GM13976 (cell line): ENCODE data around the gene SLF2.

Source experiments
- DNase-seq: peaks from one replicate; pipeline ENCODE4 v3.0.0; 2012; ENCODE audit warnings: low spot score
- CTCF ChIP-seq: IDR thresholded peaks from 2 replicates; pipeline ENCODE4 v1.5.1; 2012; ENCODE audit warnings: borderline replicate concordance, mild to moderate bottlenecking; ENCODE audit not compliant: insufficient read depth; ENCODE audit errors: extremely low read depth, missing control alignments, control extremely low read depth
- in situ Hi-C: fragments of 300-500 bp; cut with MboI; formaldehyde crosslinking; loops from one replicate; pipeline ENCODE4 v1.12.0; 2022; ENCODE audit warnings: low sequenced_read_pairs, mixed read lengths, inconsistent platforms; ENCODE audit not compliant: unreplicated experiment

Gene SLF2

GRCh38 chr10:101005869-101006567, 93.3 kb downstream of the SLF2 start:
- TF ChIP-seq CTCF: no peak
- no peak for DNase-seq
- in situ Hi-C loops: no loop called here

- no peak for TF ChIP-seq CTCF
- in situ Hi-C loops: no loop called here
- DNase-seq: no peak
Measured at GRCh38 chr10:101006593-101007098, 93.9 kb downstream of the SLF2 start.

GRCh38 chr10:101007099-101007711, 94.4 kb downstream of the SLF2 start:
- no peak for DNase-seq
- in situ Hi-C loops: no loop called here
- no peak for TF ChIP-seq CTCF

- TF ChIP-seq CTCF: no peak
- no peak for DNase-seq
- in situ Hi-C loops: no loop called here
Measured at GRCh38 chr10:101007915-101008822, 95.4 kb downstream of the SLF2 start.

- in situ Hi-C loops: no loop called here
- no peak for DNase-seq
Measured at GRCh38 chr10:101008823-101009423, 96.2 kb downstream of the SLF2 start.

More at GRCh38 chr10:101008823-101009423, 96.2 kb downstream of the SLF2 start:
- TF ChIP-seq CTCF: no peak
